ENCODE results near the gene SNPH.

The SNPH gene

GRCh38 chr20:1323830-1324597 is 57.9 kb downstream of the SNPH start:
- H3K4me1 Mint-ChIP-seq = peaks cover 6% of the 10 kb centered on the region
- H3K27me3 Mint-ChIP-seq = no peaks in the 10 kb centered on the region
- no peak for DNase-seq
- no peak overlapping the region for H3K27ac Mint-ChIP-seq
- H3K9me3 Mint-ChIP-seq = no peaks in the 10 kb centered on the region
- H3K36me3 Mint-ChIP-seq = peaks cover 6% of the 10 kb centered on the region
- no peak overlapping the region for H3K4me3 Mint-ChIP-seq
- CTCF ChIA-PET = interaction anchor here (1.6 to 2.2 kb wide), 3 partner anchors 11 to 66 kb away, joined by 4 to 8 read pairs (median 4); no protein-coding TSS in a partner anchor

GRCh38 chr20:1324598-1325172 is 58.6 kb downstream of the SNPH start:
- DNase-seq = no peak
- Mint-ChIP-seq H3K27ac (no peak overlapping the region), H3K4me3 (no peak overlapping the region), H3K4me1 (peaks cover 12% of the 10 kb centered on the region), H3K36me3 (peaks cover 7% of the 10 kb centered on the region), H3K9me3 (no peaks in the 10 kb centered on the region), H3K27me3 (no peaks in the 10 kb centered on the region)
- CTCF ChIA-PET = interaction anchor here (0.9 to 2.2 kb wide), 5 partner anchors 10 to 110 kb away, joined by 3 to 8 read pairs (median 4); no protein-coding TSS in a partner anchor

GRCh38 chr20:1325173-1326030 is 59.3 kb downstream of the SNPH start:
- Mint-ChIP-seq H3K27me3 (no peaks in the 10 kb centered on the region), H3K36me3 (peaks cover 10% of the 10 kb centered on the region), H3K4me3 (no peak overlapping the region), H3K9me3 (no peaks in the 10 kb centered on the region), H3K27ac (no peak overlapping the region), H3K4me1 (peaks cover 20% of the 10 kb centered on the region)
- CTCF ChIA-PET = interaction anchor here (0.9 to 2.2 kb wide), 5 partner anchors 11 to 110 kb away, joined by 3 to 8 read pairs (median 4); no protein-coding TSS in a partner anchor
- DNase-seq = peak; percentile 99

- Mint-ChIP-seq H3K9me3 (no peaks in the 10 kb centered on the region), H3K4me1 (peaks cover 28% of the 10 kb centered on the region), H3K36me3 (peaks cover 16% of the 10 kb centered on the region), H3K4me3 (no peak overlapping the region), H3K27me3 (no peaks in the 10 kb centered on the region), H3K27ac (no peak overlapping the region)
- CTCF ChIA-PET = interaction anchor here (0.6 to 2.2 kb wide), 4 partner anchors 12 to 169 kb away, joined by 3 to 8 read pairs (median 3); no protein-coding TSS in a partner anchor
- no peak for DNase-seq
Observed at GRCh38 chr20:1326031-1326930, 60.2 kb downstream of the SNPH start.

- peaks cover 24% of the 10 kb centered on the region for H3K36me3 Mint-ChIP-seq
- H3K4me3 Mint-ChIP-seq = peak overlapping the region; percentile 42
- no peak overlapping the region for H3K27ac Mint-ChIP-seq
- no peaks in the 10 kb centered on the region for H3K9me3 Mint-ChIP-seq
- H3K27me3 Mint-ChIP-seq = no peaks in the 10 kb centered on the region
- no peak for DNase-seq
- H3K4me1 Mint-ChIP-seq = peaks cover 30% of the 10 kb centered on the region
- CTCF ChIA-PET = interaction anchor here (0.8 to 1.9 kb wide), 3 partner anchors 109 to 113 kb away, joined by 3 to 5 read pairs (median 5); no protein-coding TSS in a partner anchor
Observed at GRCh38 chr20:1327241-1327653, 61.2 kb downstream of the SNPH start.

- H3K27me3 Mint-ChIP-seq = no peaks in the 10 kb centered on the region
- H3K4me3 Mint-ChIP-seq = no peak overlapping the region
- H3K36me3 Mint-ChIP-seq = peaks cover 30% of the 10 kb centered on the region
- CTCF ChIA-PET = interaction anchor here (1.7 to 1.9 kb wide), 3 partner anchors 35 to 110 kb away, joined by 4 to 5 read pairs (median 5); no protein-coding TSS in a partner anchor
- H3K9me3 Mint-ChIP-seq = no peaks in the 10 kb centered on the region
- DNase-seq = no peak
- H3K27ac Mint-ChIP-seq = peak overlapping the region; percentile 83
- peaks cover 35% of the 10 kb centered on the region for H3K4me1 Mint-ChIP-seq
Observed at GRCh38 chr20:1327827-1328679, 62.0 kb downstream of the SNPH start.

- CTCF ChIA-PET = interaction anchor here (0.9 to 1.9 kb wide), 5 partner anchors 34 to 448 kb away, joined by 3 to 5 read pairs (median 4); no protein-coding TSS in a partner anchor
- H3K27ac Mint-ChIP-seq = peak within 1 kb of the TSS; percentile 93
- H3K4me1 Mint-ChIP-seq = peaks cover 33% of the 10 kb centered on the region
- H3K9me3 Mint-ChIP-seq = no peaks in the 10 kb centered on the region
- no peaks in the 10 kb centered on the region for H3K27me3 Mint-ChIP-seq
- no peak for DNase-seq
- no peak within 1 kb of the TSS for H3K4me3 Mint-ChIP-seq
- H3K36me3 Mint-ChIP-seq = peaks cover 36% of the 10 kb centered on the region
Observed at GRCh38 chr20:1328680-1329330, 62.7 kb downstream of the SNPH start, which contains the start of gene SDCBP2. SDCBP2 (minus strand) TSS chr20:1329139; CDS start chr20:1320416, 8,723 bp downstream.

GRCh38 chr20:1330075-1330830 is 64.2 kb downstream of the SNPH start:
- Mint-ChIP-seq H3K36me3 (peaks cover 44% of the 10 kb centered on the region), H3K27me3 (no peaks in the 10 kb centered on the region), H3K9me3 (no peaks in the 10 kb centered on the region), H3K4me3 (peak overlapping the region; percentile 32), H3K4me1 (peaks cover 42% of the 10 kb centered on the region), H3K27ac (peak overlapping the region; percentile 93)
- peak; percentile 73 for DNase-seq
- CTCF ChIA-PET = interaction anchor here (1.2 kb wide), 1 partner anchor 173 kb away, joined by 3 read pairs; no protein-coding TSS in a partner anchor

- Mint-ChIP-seq H3K4me1 (peaks cover 46% of the 10 kb centered on the region), H3K9me3 (no peaks in the 10 kb centered on the region), H3K36me3 (peaks cover 44% of the 10 kb centered on the region), H3K27ac (peak overlapping the region; percentile 83), H3K27me3 (no peaks in the 10 kb centered on the region), H3K4me3 (no peak overlapping the region)
- CTCF ChIA-PET = no interaction called here
- no peak for DNase-seq
Observed at GRCh38 chr20:1331101-1331500, 65.0 kb downstream of the SNPH start.

GRCh38 chr20:1331801-1332453 is 65.8 kb downstream of the SNPH start:
- CTCF ChIA-PET = no interaction called here
- H3K4me3 Mint-ChIP-seq = no peak overlapping the region
- no peak for DNase-seq
- H3K4me1 Mint-ChIP-seq = peaks cover 55% of the 10 kb centered on the region
- H3K9me3 Mint-ChIP-seq = no peaks in the 10 kb centered on the region
- peak overlapping the region; percentile 83 for H3K27ac Mint-ChIP-seq
- H3K27me3 Mint-ChIP-seq = no peaks in the 10 kb centered on the region
- H3K36me3 Mint-ChIP-seq = peaks cover 50% of the 10 kb centered on the region

GRCh38 chr20:1332749-1333300 is 66.7 kb downstream of the SNPH start:
- CTCF ChIA-PET = interaction anchor here (0.7 kb wide), 1 partner anchor 13 kb away, joined by 3 read pairs; no protein-coding TSS in a partner anchor
- peaks cover 59% of the 10 kb centered on the region for H3K4me1 Mint-ChIP-seq
- no peak for DNase-seq
- H3K27ac Mint-ChIP-seq = no peak overlapping the region
- no peaks in the 10 kb centered on the region for H3K27me3 Mint-ChIP-seq
- H3K4me3 Mint-ChIP-seq = no peak overlapping the region
- peaks cover 47% of the 10 kb centered on the region for H3K36me3 Mint-ChIP-seq
- no peaks in the 10 kb centered on the region for H3K9me3 Mint-ChIP-seq
